ENCODE results near the gene PAF1. TPM values are rescaled to one million over a fixed set of nuclear protein-coding genes. Genes with fewer than 3 reads are reported as not detected.
A peak's percentile ranks its signal among the peaks of the same experiment; 100 is the strongest.

PAF1 gene
- 64.1 TPM for polyA plus RNA-seq

DNA sequence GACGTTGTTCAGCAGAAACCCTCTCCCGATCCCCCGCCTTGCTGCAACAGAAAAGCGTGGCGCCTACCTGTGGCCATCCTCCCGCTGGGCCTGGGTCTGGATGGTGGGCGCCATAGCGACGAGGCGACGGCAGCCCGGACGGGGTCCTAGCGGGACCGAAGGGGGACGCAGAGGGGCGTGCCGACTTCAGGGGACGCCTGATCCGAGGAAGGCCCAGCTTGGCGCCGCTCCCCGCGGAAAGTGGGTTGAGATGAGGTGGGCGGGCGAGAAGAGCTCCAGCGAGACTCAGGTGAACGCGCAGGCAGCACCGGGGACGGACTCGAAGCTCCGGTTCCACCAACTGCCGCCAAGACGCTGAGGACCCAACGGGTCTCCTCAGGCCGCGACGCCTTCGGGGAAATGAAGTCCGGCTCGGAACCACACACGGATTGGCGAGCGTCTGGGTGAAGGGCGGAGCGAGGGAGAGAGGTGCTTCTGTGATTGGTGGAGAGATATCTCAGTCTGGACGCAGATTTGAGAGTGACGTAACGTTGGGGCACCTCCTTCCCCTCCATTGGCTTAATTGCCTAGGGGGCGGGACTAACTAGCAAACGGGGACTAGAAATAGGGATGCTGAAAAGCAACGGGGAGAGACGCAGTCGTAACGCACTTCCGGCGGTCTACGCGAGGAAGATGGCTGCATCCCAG lies at the start of gene PAF1, which contains the start of gene MED29:
PAF1 (minus strand) TSS at position 356 of the 687 bp plus-strand sequence; CDS start at position 114, 242 bp downstream.
MED29 (plus strand) TSS at position 628 of the 687 bp plus-strand sequence; CDS start at position 673, 45 bp downstream.
- peak within 1 kb of the TSS; percentile 78 to 99 (median 98) for H3K27ac Mint-ChIP-seq
- no peaks in the 10 kb centered on the region for H3K27me3 Mint-ChIP-seq
- no peaks in the 10 kb centered on the region for H3K9me3 Mint-ChIP-seq
- peaks cover 7 to 19% (median 16%) of the 10 kb centered on the region in 3 donors for H3K4me1 Mint-ChIP-seq
- peak within 1 kb of the TSS; percentile 84 to 97 (median 97) for H3K4me3 Mint-ChIP-seq
- peaks cover 7% of the 10 kb centered on the region for H3K36me3 Mint-ChIP-seq

DNA sequence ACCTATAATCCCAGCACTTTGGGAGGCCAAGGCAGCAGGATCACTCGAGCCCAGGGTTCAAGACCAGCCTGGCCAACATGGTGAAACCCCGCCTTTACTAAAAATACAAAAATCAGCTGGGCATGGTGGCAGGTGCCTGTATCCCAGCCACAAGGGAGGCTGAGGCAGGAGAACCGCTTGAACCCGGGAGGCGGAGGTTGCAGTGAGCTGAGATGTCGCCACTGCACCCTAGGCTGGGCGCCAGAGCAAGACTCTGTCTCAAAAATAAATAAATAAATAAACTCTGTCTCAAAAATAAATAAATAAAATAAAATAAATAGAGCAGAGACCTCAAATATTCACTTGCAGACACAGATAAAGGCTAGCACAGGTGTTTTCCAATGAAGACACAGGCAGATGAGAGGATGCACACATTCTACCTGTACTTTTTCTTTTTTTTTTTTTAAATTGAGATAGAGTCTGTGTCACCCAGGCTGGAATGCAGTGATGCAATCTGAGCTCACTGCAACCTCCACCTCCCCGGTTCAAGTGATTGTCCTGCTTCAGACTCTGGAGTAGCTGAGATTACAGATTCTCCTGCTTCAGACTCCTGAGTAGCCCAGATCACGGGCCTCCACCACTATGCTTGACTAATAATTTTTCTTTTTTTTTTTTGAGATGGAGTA lies 47.5 kb upstream of the PAF1 start:
- H3K4me3 Mint-ChIP-seq, result no peak overlapping the region
- H3K4me1 Mint-ChIP-seq, result peaks cover 18 to 25% (median 25%) of the 10 kb centered on the region in 3 donors
- peak overlapping the region in 1 of 3 donors; percentile 61 for H3K27ac Mint-ChIP-seq
- peaks cover 1% of the 10 kb centered on the region for H3K36me3 Mint-ChIP-seq
- no peaks in the 10 kb centered on the region for H3K9me3 Mint-ChIP-seq
- no peaks in the 10 kb centered on the region for H3K27me3 Mint-ChIP-seq

DNA sequence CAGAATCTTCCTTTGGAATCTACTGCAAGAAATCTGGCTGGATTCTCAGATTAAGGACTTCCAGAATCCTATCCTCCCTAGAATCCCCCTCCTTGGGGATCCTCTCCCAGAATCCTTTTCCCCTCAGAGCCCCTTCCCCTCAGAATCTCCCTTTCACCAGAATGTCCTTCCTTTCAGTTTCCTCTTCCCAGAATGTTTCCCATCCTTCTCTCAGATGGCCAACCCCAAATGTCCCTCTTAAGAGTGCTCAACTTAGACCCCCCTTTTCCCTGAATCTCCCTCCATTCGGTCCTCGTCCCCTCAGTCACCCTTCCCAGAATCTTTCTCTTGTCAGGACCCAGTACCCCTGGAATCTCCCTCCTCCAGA lies 45.4 kb upstream of the PAF1 start:
- peaks cover 7% of the 10 kb centered on the region for H3K36me3 Mint-ChIP-seq
- H3K4me1 Mint-ChIP-seq, result peaks cover 25 to 29% (median 25%) of the 10 kb centered on the region in 3 donors
- H3K27ac Mint-ChIP-seq, result peak overlapping the region; percentile 91 to 98 (median 94)
- H3K27me3 Mint-ChIP-seq, result no peaks in the 10 kb centered on the region
- no peaks in the 10 kb centered on the region for H3K9me3 Mint-ChIP-seq
- H3K4me3 Mint-ChIP-seq, result peak overlapping the region; percentile 94 to 100 (median 99)

DNA sequence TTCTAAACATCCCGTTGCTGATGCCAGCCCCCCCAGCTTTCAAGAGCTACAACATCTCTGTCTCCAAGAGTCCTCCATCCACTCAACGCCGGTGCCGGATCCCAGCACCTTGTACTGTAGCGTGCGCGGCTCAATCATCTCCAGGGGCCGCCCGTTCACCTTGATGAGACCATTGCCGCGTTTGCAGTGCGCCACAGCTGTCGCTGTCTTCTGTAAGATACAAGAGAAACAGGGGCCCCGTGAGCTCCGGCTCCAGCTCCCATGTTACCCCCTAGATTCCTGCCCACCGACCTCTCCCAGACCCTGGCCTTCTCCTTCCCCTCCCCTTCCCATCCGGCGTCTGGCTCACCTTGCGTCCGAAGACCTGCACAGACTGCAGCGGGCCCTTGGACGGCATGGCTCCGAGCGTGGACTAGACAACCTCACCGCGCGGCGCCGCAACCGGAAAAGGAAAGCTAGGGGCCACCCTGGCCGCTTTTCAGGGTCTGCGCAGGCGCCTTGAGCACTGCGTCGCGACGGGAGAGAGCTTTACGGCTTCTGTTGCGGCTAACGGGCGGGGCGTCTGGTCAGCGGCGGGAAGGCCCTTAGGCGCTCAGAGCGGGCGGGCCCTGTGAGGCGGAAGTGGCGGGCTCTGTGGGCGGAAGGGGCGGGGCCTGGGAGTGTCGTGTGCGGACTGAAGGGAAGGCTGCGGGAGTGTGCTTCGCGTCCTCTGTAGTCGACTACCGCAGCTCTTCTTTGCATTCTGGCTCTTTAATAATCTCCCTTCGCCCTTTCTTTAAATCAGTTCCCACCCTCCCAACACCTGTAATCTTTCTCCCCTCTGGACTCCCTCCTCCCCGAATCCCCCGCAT lies 44.8 kb upstream of the PAF1 start, which contains the start of gene RPS16:
RPS16 (minus strand) TSS at position 451 of the 851 bp plus-strand sequence; CDS start at position 397, 54 bp downstream.
- peaks cover 7% of the 10 kb centered on the region for H3K36me3 Mint-ChIP-seq
- peak within 1 kb of the TSS; percentile 94 to 100 (median 99) for H3K4me3 Mint-ChIP-seq
- no peaks in the 10 kb centered on the region for H3K9me3 Mint-ChIP-seq
- no peaks in the 10 kb centered on the region for H3K27me3 Mint-ChIP-seq
- peaks cover 28 to 31% (median 28%) of the 10 kb centered on the region in 3 donors for H3K4me1 Mint-ChIP-seq
- peak within 1 kb of the TSS; percentile 91 to 98 (median 94) for H3K27ac Mint-ChIP-seq

DNA sequence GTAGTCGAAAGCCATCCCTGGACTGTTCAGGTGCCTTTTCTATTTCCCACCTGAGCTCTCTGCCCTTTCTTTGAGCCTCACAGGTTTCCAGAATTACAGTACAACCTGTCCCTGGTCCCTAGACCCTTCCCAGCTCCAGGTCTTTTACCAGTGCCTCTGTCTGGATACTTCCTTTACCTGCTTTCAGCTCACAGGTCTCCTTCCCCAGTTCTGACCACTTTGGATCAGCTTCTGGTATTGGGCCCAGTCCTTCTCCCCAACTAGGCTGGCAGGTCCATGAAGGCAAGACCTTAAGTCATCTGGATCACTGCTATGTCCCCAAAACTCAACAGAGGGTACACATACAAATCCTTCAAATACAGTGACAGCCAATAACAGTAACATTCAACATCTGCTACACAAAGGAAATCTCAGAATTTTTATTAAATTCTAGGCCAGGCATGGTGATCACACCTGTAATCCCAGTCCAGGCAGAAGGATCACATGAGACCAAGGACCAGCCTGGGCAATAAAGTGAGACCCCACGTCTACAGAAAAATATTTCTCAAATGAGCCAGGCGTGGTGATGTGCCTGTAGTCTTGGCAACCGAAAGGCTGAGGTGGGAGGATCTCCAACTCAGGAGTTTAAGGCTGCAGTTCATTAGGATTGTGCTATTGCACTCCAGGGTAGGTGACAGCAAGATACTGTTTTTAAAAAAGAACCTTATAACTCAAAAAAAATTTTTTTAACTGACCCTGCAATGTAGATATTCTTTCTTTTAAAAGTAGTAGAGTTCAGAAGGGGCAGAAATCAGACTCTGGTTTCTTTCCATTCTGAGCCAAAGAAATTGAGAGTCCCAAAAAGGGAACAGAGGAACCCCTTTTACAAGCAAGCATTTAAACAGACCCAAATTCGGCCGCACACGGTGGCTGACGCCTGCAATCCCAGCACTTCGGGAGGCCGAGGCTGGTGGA lies 43.5 kb upstream of the PAF1 start:
- Mint-ChIP-seq H3K27ac (peak overlapping the region; percentile 67 to 94 (median 91)), H3K9me3 (no peaks in the 10 kb centered on the region), H3K36me3 (peaks cover 6% of the 10 kb centered on the region), H3K4me1 (peaks cover 25 to 30% (median 27%) of the 10 kb centered on the region in 3 donors), H3K27me3 (no peaks in the 10 kb centered on the region), H3K4me3 (peak overlapping the region; percentile 94 to 100 (median 99))

DNA sequence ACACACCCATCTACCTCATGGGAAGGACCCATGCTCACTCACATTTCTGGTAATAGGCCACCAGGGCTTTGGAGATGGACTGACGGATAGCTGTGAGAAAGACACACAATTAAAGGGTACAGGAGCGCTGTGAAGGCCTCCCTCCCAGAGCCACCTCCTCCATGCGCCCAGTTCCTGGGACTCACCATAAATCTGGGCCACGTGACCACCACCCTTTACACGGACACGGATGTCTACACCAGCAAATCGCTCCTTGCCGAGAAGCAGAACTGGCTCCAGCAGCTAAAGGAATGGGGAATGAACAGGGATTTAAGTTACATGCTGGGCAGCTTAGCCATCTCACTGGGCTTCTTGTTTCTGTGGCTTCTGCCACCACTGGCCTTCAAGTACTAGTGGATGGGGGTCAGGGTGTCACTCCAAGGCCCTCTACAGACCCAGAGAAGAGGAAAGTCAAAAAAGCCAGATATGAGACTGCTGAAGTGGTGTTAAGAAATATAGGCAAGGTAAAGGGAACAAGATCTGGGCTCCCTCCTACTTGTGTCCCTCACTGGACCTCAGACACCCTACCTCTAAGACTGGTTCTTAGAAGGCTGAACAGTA lies 42.7 kb upstream of the PAF1 start:
- Mint-ChIP-seq H3K27me3 (no peaks in the 10 kb centered on the region), H3K9me3 (no peaks in the 10 kb centered on the region), H3K4me3 (peak overlapping the region in 3 of 4 donors; percentile 33 to 100 (median 84)), H3K27ac (peak overlapping the region; percentile 63 to 94 (median 91)), H3K36me3 (peaks cover 6% of the 10 kb centered on the region), H3K4me1 (peaks cover 25 to 30% (median 27%) of the 10 kb centered on the region in 3 donors)

DNA sequence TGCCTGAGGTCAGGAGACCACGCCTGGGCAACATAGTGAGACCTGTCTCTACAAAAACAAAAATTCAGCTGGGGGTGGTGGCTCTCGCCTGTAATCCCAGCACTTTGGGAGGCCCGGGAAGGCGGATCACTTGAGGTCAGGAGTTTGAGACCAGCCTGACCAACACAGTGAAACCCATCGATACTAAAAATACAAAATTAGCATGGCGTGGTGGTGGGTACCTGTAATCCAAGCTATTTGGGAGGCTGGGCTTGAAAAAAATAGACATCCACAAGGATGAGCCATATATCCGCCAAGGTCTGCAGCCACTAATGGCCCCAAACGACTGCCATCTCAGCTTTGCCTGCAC lies 41.7 kb upstream of the PAF1 start:
- peaks cover 6% of the 10 kb centered on the region for H3K36me3 Mint-ChIP-seq
- H3K27me3 Mint-ChIP-seq, result no peaks in the 10 kb centered on the region
- peak overlapping the region; percentile 39 to 91 (median 59) for H3K27ac Mint-ChIP-seq
- H3K4me3 Mint-ChIP-seq, result peak overlapping the region in 2 of 4 donors; percentile 17 to 84
- no peaks in the 10 kb centered on the region for H3K9me3 Mint-ChIP-seq
- H3K4me1 Mint-ChIP-seq, result peaks cover 25 to 30% (median 27%) of the 10 kb centered on the region in 3 donors

DNA sequence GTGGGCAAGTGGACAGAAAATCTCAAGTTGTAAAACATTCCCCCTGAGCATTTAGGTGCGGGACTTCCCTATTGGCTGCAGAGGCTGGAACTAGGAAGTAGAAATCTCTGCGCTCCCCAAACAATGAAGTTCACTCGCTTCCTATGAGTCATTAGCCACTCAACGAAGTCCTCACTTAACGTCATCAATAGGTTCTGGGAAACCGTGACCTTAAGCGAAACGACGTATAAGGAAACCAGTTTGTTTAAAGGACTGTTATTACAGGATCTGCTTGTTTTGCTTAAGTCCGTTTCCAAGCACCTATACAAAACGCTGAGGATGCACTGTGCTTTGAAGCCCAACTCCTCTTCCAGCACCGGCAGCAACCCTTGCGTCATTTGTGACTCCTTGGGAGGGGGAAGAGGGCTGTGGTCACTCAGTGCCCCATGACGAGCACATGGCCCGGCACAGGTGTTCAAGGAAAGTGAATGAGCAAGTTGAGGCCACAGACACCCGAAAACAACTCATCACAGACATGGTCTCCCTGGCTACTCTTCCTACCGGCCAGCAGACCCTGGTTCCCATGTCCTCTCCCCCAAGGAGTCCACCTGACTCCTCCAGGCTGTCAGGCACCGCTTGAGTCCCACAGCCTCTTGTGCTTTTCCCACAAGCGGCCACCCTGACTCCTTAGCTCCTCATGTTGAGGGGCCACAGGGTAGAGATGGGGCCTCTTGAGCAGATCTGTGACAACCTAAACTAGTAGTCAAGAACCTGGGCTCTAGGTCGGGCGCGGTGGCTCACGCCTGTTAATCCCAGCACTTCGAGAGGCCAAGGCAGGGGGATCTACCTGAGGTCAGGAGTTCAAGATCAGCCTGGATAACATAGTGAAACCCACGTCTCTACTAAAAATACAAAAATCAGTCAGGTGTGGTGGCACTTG lies 40.0 kb upstream of the PAF1 start:
- H3K4me3 Mint-ChIP-seq, result peak overlapping the region in 2 of 4 donors; percentile 78 to 79
- no peaks in the 10 kb centered on the region for H3K9me3 Mint-ChIP-seq
- no peaks in the 10 kb centered on the region for H3K27me3 Mint-ChIP-seq
- peak overlapping the region; percentile 33 to 91 (median 73) for H3K27ac Mint-ChIP-seq
- peaks cover 6% of the 10 kb centered on the region for H3K36me3 Mint-ChIP-seq
- H3K4me1 Mint-ChIP-seq, result peaks cover 18 to 27% (median 26%) of the 10 kb centered on the region in 3 donors

DNA sequence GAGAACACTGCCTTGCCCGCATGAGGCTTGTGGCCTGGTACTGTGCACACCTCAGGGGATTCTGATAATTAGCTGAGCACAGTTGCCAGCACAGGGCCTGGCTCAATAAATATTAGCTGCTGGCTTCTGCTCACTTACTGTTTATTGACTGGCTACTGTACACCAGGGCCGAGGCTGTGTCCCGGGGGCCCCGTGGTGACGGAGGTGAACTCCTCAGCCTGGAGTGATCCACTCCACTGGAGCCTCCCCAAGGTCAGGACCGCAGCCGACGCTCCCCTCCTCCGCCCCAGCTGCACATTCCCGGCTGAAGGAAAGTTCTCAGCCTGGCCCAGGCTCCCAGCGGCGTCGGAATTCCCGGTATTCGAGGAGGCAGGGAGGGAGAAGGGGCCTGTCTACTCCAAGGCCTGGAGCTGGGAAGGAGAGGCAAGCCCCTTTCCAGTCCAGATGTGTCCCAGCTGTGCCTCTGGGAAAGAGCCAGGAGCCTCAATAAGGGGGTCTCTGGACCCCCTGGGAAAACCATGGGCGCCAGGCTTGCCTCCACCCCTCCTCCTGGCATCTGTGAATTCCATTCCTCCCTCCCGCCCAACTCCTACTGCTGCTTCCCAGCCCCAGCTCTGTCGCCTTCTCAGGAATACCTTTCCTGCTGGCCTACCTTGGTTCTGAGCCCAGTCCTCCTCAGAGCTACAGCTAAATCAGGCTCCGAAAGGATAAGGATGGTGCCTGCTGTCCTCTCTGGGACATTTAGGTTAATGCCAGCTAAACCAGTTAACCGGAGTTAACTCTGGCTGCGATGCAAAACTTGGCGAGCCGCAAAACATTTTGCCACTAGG lies 37.6 kb upstream of the PAF1 start:
- Mint-ChIP-seq H3K9me3 (no peaks in the 10 kb centered on the region), H3K27ac (no peak overlapping the region), H3K36me3 (peaks cover 6% of the 10 kb centered on the region)

DNA sequence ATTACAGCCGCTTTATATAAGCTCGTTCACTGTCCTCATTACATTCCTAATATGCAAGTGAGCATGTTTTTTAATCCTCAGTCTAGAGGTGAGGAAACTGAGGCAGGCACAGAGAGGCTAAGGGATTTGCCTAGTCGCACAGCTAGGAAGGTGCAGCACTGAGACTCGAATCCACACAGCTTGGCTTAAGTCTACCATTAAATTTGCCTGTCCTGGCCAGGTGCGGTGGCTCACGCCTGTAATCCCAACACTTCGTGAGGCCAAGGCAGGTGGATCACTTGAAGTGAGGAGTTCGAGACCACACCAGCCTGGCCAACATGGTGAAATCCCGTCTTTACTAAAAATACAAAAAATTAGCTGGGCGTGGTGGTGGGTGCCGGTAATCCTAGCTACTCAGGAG lies 36.8 kb upstream of the PAF1 start:
- Mint-ChIP-seq H3K27me3 (no peaks in the 10 kb centered on the region), H3K9me3 (no peaks in the 10 kb centered on the region), H3K36me3 (peaks cover 3% of the 10 kb centered on the region), H3K27ac (peak overlapping the region in 1 of 3 donors; percentile 59), H3K4me1 (peaks cover 6 to 11% (median 7%) of the 10 kb centered on the region in 3 donors), H3K4me3 (no peak overlapping the region)

More for the DNA sequence above, 37.6 kb upstream of the PAF1 start:
- Mint-ChIP-seq H3K4me3 (no peak overlapping the region), H3K4me1 (peaks cover 7 to 19% (median 11%) of the 10 kb centered on the region in 3 donors), H3K27me3 (no peaks in the 10 kb centered on the region)

DNA sequence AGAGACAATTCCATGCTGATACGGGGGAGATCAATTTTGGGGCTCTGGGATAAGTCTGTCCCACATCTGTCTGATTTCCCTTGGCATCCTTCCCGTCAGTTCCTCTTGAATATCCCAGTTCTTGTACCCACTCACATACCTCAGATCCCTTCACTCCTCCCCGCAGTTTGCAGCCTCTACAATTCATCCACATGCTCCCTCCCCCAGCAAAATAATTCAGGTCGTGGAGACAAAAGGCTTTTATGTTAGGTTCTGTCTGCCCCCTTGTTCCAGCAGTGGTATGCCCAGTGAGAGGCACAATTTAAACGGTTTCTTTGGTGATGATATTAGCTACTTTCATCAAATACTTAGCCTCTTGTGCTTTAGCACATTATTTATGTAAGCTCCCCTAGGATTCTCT lies 35.3 kb upstream of the PAF1 start:
- Mint-ChIP-seq H3K27me3 (no peaks in the 10 kb centered on the region), H3K4me1 (peaks cover 6 to 9% (median 7%) of the 10 kb centered on the region in 3 donors), H3K4me3 (no peak overlapping the region), H3K27ac (no peak overlapping the region), H3K36me3 (no peaks in the 10 kb centered on the region), H3K9me3 (no peaks in the 10 kb centered on the region)

DNA sequence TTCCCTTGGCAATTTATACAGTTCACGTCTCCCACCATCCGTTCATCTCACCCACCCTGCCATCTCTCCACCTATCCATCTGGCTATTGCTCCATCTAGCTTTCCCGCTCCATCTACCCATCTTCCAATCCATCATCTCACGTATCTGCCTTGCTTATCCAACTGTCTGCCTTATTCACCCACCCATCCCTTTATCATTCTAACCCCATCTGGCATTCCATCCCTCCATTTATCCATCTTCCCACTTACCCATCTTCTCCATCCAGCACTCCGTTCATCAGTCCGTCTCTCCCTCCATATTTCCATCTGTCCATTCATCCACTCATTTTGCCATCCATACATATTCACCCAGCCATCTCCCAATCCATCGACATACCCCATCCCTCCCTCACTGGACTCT lies 34.8 kb upstream of the PAF1 start:
- Mint-ChIP-seq H3K36me3 (no peaks in the 10 kb centered on the region), H3K27ac (no peak overlapping the region), H3K4me1 (peaks cover 4 to 6% (median 5%) of the 10 kb centered on the region in 3 donors), H3K27me3 (no peaks in the 10 kb centered on the region), H3K4me3 (no peak overlapping the region), H3K9me3 (no peaks in the 10 kb centered on the region)

All from IgD-negative memory B cell (primary cell).